ENCODE measurements around the gene CFAP410. TPM values are rescaled to one million over a fixed set of nuclear protein-coding genes. Genes with fewer than 3 reads are reported as not detected.

Gene CFAP410
- total and polyA plus RNA-seq, 2 of the 4 experiments (the other 2 are of a cell fraction) = 3.8 to 10.3 TPM

DNA sequence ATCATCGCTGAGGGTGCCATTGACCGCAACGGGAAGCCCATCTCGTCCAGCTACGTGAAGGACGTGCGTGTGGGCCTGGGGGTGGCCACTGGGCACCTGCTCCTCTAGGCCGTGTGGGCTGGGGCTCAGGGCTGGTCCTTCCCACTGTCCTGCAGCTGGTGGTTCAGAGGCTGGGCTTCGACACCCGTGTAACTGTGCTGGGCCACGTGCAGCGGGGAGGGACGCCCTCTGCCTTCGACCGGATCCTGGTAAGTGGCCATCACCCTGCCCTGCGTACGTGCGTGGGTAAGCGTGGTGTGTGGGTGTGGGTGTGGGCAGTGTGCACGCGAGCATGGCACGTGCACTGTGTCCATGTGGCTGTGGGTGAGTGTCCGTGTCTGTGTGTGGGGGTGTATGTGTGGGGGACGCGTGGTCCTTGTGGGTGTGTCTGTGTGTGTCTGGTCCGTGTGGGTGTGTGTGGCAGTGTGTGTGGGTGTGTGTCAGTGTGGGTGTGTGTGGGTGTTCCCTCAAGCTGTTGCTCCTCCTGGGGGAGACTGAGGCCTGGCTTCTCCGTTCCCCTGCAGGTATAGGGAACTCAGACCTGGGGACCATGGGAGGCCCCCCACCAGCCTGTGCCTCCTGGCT is 22.8 kb downstream of the CFAP410 start:
- Histone ChIP-seq H2AK5ac (ENCODE audit: low read depth, low read length) (no peak overlapping the region), H3K18ac (ENCODE audit: low read depth, low read length) (no peak overlapping the region), H4K5ac (ENCODE audit: low read depth, low read length) (no peak overlapping the region), H3K4me1 (ENCODE audit: control insufficient read depth, insufficient read depth, low read length) (no peaks in the 10 kb centered on the region), H3K4me3 (ENCODE audit: insufficient read depth, low read depth, low read length) (no peak overlapping the region), H2BK120ac (ENCODE audit: low read depth, low read length) (no peak overlapping the region), H2BK15ac (ENCODE audit: low read depth, low read length) (no peak overlapping the region), H2AFZ (replicated peaks; ENCODE audit: low read length, poor library complexity) (peak overlapping the region; percentile 63), H3K27me3 (ENCODE audit: control insufficient read depth, insufficient read depth, low read length) (no peaks in the 10 kb centered on the region), H3K9ac (ENCODE audit: low read depth, low read length) (no peak overlapping the region), H3K56ac (ENCODE audit: extremely low read depth, insufficient read depth, low read length) (no peak overlapping the region), H3K27ac (ENCODE audit: insufficient read depth, low read length) (no peak overlapping the region), H4K91ac (ENCODE audit: insufficient read depth, low read depth, low read length) (no peak overlapping the region), H3K36me3 (ENCODE audit: control insufficient read depth, insufficient read depth, low read length) (peaks cover 75% of the 10 kb centered on the region), H3K9me1 (ENCODE audit: insufficient read depth, low read length) (peaks cover 5% of the 10 kb centered on the region; the same call in 1 of the 2 replicates), H3K23ac (ENCODE audit: low read depth, low read length) (no peak overlapping the region), H4K20me1 (ENCODE audit: insufficient read depth, low read length) (peaks cover 7% of the 10 kb centered on the region), H3K79me1 (ENCODE audit: low read depth in 1 of 2, low read length in 2 of 2) (peaks cover 0 to 3% of the 10 kb centered on the region in 2 experiments; a peak in 2 of 4 replicates), H3K4me2 (ENCODE audit: low read depth, low read length) (no peak overlapping the region), H3K14ac (replicated peaks; ENCODE audit: low read depth, low read length) (no peak overlapping the region), H4K8ac (ENCODE audit: low read depth in 2 of 2, low read length in 2 of 2) (no peak overlapping the region), H3K9me3 (ENCODE audit: control insufficient read depth, insufficient read depth, low read length) (no peaks in the 10 kb centered on the region), H3K4ac (ENCODE audit: low read depth, low read length) (no peak overlapping the region), H2AK9ac (replicated peaks; ENCODE audit: low read depth, low read length, poor library complexity) (no peak overlapping the region), H2BK20ac (ENCODE audit: low read depth, low read length) (no peak overlapping the region), H2BK5ac (ENCODE audit: low read depth, low read length, poor library complexity, severe bottlenecking) (peak overlapping the region; percentile 32)
- no peak for DNase-seq
- CTCF ChIA-PET = no interaction called here
- dilution Hi-C loops (cut with HindIII; ENCODE audit: low sequenced_read_pairs, unreplicated experiment) = no loop called here
- WGBS, 2 experiments (ENCODE audit: extremely low coverage in 2 of 2, insufficient read length in 1 of 2) = 96% methylated on average over 11 of the region's 27 CpGs; no CpG with 5 or more reads in 1 of the 2 experiments
- intact Hi-C loops (cut with micrococcal nuclease) = no loop called here
- in situ Hi-C loops (cut with MboI; ENCODE audit: low sequenced_read_pairs) = no loop called here
- TF ChIP-seq FOS (IDR thresholded peaks at IDR 0.05; ENCODE audit: low read depth, low read length) (no peak), RAD21 (IDR thresholded peaks at IDR 0.05; ENCODE audit: low read length) (no peak), CHD1 (IDR thresholded peaks at IDR 0.05; ENCODE audit: low read depth, low read length) (no peak), MAFK (IDR thresholded peaks at IDR 0.05; ENCODE audit: low read depth, low read length) (no peak), CEBPB (IDR thresholded peaks at IDR 0.05; ENCODE audit: low read depth, low read length) (no peak), BHLHE40 (IDR thresholded peaks at IDR 0.05; ENCODE audit: low read depth, low read length) (no peak), RFX5 (IDR thresholded peaks at IDR 0.05; ENCODE audit: low read depth, low read length) (no peak), MAZ (IDR thresholded peaks at IDR 0.05; ENCODE audit: borderline replicate concordance, low read depth, low read length) (no peak), MXI1 (IDR thresholded peaks at IDR 0.05; ENCODE audit: borderline replicate concordance, low read depth, low read length) (no peak), SMC3 (IDR thresholded peaks at IDR 0.05; ENCODE audit: low read depth, low read length) (no peak), NFE2L2 (IDR thresholded peaks at IDR 0.05; ENCODE audit: low read depth, low read length) (no peak), POLR2A (IDR thresholded peaks at IDR 0.05; ENCODE audit: low read depth, low read length) (no peak), RCOR1 (IDR thresholded peaks at IDR 0.05; ENCODE audit: insufficient replicate concordance, low read length) (no peak)
- TF ChIP-seq, protein P1, sequence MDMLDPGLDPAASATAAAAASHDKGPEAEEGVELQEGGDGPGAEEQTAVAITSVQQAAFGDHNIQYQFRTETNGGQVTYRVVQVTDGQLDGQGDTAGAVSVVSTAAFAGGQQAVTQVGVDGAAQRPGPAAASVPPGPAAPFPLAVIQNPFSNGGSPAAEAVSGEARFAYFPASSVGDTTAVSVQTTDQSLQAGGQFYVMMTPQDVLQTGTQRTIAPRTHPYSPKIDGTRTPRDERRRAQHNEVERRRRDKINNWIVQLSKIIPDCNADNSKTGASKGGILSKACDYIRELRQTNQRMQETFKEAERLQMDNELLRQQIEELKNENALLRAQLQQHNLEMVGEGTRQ (IDR thresholded peaks at IDR 0.05; ENCODE audit: low read depth, low read length) = no peak
- TF ChIP-seq, protein P2, sequence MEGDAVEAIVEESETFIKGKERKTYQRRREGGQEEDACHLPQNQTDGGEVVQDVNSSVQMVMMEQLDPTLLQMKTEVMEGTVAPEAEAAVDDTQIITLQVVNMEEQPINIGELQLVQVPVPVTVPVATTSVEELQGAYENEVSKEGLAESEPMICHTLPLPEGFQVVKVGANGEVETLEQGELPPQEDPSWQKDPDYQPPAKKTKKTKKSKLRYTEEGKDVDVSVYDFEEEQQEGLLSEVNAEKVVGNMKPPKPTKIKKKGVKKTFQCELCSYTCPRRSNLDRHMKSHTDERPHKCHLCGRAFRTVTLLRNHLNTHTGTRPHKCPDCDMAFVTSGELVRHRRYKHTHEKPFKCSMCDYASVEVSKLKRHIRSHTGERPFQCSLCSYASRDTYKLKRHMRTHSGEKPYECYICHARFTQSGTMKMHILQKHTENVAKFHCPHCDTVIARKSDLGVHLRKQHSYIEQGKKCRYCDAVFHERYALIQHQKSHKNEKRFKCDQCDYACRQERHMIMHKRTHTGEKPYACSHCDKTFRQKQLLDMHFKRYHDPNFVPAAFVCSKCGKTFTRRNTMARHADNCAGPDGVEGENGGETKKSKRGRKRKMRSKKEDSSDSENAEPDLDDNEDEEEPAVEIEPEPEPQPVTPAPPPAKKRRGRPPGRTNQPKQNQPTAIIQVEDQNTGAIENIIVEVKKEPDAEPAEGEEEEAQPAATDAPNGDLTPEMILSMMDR (conservative IDR thresholded peaks at IDR 0.05; ENCODE audit: low read depth, low read length) = no peak
- TF ChIP-seq, protein P3, sequence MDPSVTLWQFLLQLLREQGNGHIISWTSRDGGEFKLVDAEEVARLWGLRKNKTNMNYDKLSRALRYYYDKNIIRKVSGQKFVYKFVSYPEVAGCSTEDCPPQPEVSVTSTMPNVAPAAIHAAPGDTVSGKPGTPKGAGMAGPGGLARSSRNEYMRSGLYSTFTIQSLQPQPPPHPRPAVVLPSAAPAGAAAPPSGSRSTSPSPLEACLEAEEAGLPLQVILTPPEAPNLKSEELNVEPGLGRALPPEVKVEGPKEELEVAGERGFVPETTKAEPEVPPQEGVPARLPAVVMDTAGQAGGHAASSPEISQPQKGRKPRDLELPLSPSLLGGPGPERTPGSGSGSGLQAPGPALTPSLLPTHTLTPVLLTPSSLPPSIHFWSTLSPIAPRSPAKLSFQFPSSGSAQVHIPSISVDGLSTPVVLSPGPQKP (IDR thresholded peaks at IDR 0.05; ENCODE audit: borderline replicate concordance, low read depth, low read length) = no peak
- no peak for ATAC-seq (ENCODE audit: low read depth)
- POLR2A ChIA-PET (ENCODE audit: unreplicated experiment) = no interaction called here
- BruUV-seq (replicated peaks) = no TSS peak
